K562 (cell line): Measurements from ENCODE around the gene PARP1. TPM values are rescaled to one million over a fixed set of nuclear protein-coding genes. Genes with fewer than 3 reads are reported as not detected.

Source experiments
- JUN ChIP-seq, 2 experiments: sonication (generic) in 1 of 2; formaldehyde crosslinking in 1 of 2; IDR thresholded peaks; 2 replicates each; pipeline versions ENCODE4 v1.6.1 to v1.8.0; 2012 to 2022; ENCODE audit warnings: borderline replicate concordance in 2 of 2, mild to moderate bottlenecking in 2 of 2, improper control_type of control experiment in 1 of 2, low read depth in 1 of 2, low read length in 1 of 2, missing genetic modification reagents in 1 of 2
- MBD2 ChIP-seq: sonication (generic); IDR thresholded peaks from 2 replicates; pipeline ENCODE4 v1.6.1; 2016; ENCODE audit warnings: low read depth, borderline replicate concordance
- RAD51 ChIP-seq: fragments of 450-650 bp; IDR thresholded peaks from 2 replicates; pipeline ENCODE4 v1.7.1; 2016; ENCODE audit warnings: low read depth, mild to moderate bottlenecking, borderline replicate concordance
- RB1 ChIP-seq: fragments of 450-650 bp; IDR thresholded peaks from 2 replicates; pipeline ENCODE4 v1.6.1; 2017; ENCODE audit warnings: low read depth, mild to moderate bottlenecking
- RBM22 ChIP-seq: fragments of 200-400 bp; formaldehyde crosslinking; IDR thresholded peaks from 2 replicates; pipeline ENCODE4 v1.6.1; 2018; ENCODE audit warnings: low read length, low read depth; ENCODE audit not compliant: poor library complexity, severe bottlenecking
- STAT5B ChIP-seq: fragments of 250-450 bp; sonication (Bioruptor Pico); IDR thresholded peaks from 2 replicates; pipeline ENCODE4 v1.8.0; 2021; ENCODE audit warnings: mild to moderate bottlenecking, inconsistent platforms
- ZNF133 ChIP-seq: fragments of 250-450 bp; sonication (Bioruptor Pico); IDR thresholded peaks from 2 replicates; pipeline ENCODE4 v1.4.0; 2020; ENCODE audit warnings: mild to moderate bottlenecking
- ZNF551 ChIP-seq: fragments of 250-450 bp; sonication (Bioruptor Pico); IDR thresholded peaks from 2 replicates; pipeline ENCODE4 v1.5.0; 2021; ENCODE audit warnings: mild to moderate bottlenecking, moderate library complexity
- ZNF830 ChIP-seq: fragments of 250-450 bp; sonication (Bioruptor Pico); IDR thresholded peaks from 2 replicates; pipeline ENCODE4 v1.5.0; 2021; ENCODE audit warnings: mild to moderate bottlenecking
- polyA plus RNA-seq, 8 experiments: library from polyadenylated mRNA; depleted of rRNA in 4 of 8; stranded (reverse) in 5 of 8; unstranded in 3 of 8; fragments of >200 nt; fragmentation: Nextera tagmentation in 2 of 8; fragmentation: Illumina TruSeq in 1 of 8; extraction: Ambion mirVana in 2 of 8; extraction: Trizol in 1 of 8; gene quantifications; 2 replicates each; pipeline versions ENCODE4 v1.2.1 to v1.2.3, GENCODE V29; 2011 to 2014; ENCODE audit warnings: inconsistent platforms in 1 of 8, missing spikeins in 1 of 8
- total RNA-seq, 7 experiments: library from RNA; depleted of rRNA in 6 of 7; stranded (reverse); fragments of >200 nt in 6 of 7; fragmentation: Illumina TruSeq in 2 of 7; extraction: Trizol in 2 of 7; gene quantifications; 2 replicates each; pipeline versions ENCODE4 v1.2.1 to v1.2.3, GENCODE V29; 2011 to 2021; ENCODE audit warnings: low replicate concordance in 1 of 7
- TF ChIP-seq, protein P1 (sequence below), 2 experiments: IDR thresholded peaks; 2 replicates each; pipeline ENCODE4 v1.6.1; 2012; ENCODE audit warnings: improper control_type of control experiment in 2 of 2, low read depth in 2 of 2, low read length in 2 of 2, borderline replicate concordance in 1 of 2
- TF ChIP-seq, protein P2 (sequence below), 3 experiments: fragments of 200-800 bp in 1 of 3; fragments of 250-450 bp in 1 of 3; fragments of 450-650 bp in 1 of 3; sonication (Bioruptor Pico) in 1 of 3; sonication (Bioruptor generic) in 1 of 3; formaldehyde crosslinking in 1 of 3; IDR thresholded peaks; 2 replicates each; pipeline versions ENCODE4 v1.6.1 to v1.8.0; 2016 to 2022; ENCODE audit warnings: mild to moderate bottlenecking in 2 of 3, missing genetic modification characterization in 2 of 3, missing compliant biosample characterization in 1 of 3, moderate library complexity in 1 of 3
- TF ChIP-seq, protein P3 (sequence below): fragments of 200-800 bp; sonication (Bioruptor generic); IDR thresholded peaks from 2 replicates; pipeline ENCODE4 v1.6.1; 2017; ENCODE audit warnings: missing genetic modification characterization, missing compliant biosample characterization
- TF ChIP-seq, protein P4 (sequence below): fragments of 450-650 bp; IDR thresholded peaks from 2 replicates; pipeline ENCODE4 v1.7.1; 2018; ENCODE audit warnings: mild to moderate bottlenecking, low read depth; ENCODE audit not compliant: partially characterized antibody

PARP1 gene
- total and polyA plus RNA-seq, 9 of the 15 experiments (the other 6 are each of a cell fraction or from before 2014, with no cell fraction given), result 121 to 306 (median 250) TPM

DNA sequence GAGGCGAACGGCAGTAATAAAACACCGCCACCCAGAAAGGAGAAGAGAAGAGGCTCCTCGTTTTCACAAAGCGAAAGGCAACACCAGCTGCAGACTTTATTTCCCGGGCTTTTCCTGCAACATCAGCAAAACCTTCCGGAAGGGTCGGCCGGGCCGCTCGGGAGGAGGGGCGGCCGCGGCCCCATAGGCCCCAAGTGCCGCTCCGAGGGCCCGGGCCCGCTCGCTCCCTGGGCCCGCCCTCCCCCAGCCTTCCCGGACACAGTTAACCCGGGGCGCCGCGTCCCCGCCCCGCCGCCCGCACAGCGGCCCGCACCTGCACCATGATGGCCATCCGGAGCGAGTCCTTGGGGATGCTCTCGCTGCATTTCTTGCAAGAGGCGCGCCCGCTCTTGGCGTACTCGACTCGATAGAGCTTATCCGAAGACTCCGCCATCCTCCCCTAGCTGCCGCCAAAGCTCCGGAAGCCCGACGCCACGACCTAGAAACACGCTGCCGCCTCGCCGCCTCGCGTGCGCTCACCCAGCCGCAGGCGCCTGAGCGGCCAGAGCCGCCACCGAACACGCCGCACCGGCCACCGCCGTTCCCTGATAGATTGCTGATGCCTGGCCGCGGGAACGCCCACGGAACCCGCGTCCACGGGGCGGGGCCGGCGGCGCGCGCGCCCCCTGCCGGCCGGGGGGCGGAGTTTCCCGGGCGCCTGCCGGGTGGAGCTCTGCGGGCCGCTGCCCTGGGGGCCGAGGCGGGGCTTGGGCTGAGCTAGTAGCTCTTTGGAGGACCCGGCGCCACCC is at the start of gene PARP1 (continued):
- TF ChIP-seq RAD51, result peak; percentile 3; the same call in 1 of the 2 replicates
- peak; percentile 61 for TF ChIP-seq RBM22
- no peak for TF ChIP-seq ZNF830 (CRISPR knock-in tag)
- TF ChIP-seq, protein P1, sequence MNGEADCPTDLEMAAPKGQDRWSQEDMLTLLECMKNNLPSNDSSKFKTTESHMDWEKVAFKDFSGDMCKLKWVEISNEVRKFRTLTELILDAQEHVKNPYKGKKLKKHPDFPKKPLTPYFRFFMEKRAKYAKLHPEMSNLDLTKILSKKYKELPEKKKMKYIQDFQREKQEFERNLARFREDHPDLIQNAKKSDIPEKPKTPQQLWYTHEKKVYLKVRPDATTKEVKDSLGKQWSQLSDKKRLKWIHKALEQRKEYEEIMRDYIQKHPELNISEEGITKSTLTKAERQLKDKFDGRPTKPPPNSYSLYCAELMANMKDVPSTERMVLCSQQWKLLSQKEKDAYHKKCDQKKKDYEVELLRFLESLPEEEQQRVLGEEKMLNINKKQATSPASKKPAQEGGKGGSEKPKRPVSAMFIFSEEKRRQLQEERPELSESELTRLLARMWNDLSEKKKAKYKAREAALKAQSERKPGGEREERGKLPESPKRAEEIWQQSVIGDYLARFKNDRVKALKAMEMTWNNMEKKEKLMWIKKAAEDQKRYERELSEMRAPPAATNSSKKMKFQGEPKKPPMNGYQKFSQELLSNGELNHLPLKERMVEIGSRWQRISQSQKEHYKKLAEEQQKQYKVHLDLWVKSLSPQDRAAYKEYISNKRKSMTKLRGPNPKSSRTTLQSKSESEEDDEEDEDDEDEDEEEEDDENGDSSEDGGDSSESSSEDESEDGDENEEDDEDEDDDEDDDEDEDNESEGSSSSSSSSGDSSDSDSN (IDR thresholded peaks at IDR 0.05; ENCODE audit: borderline replicate concordance in 1 of 2, low read depth in 2 of 2, low read length in 2 of 2), result peak in 1 of 2 experiments; percentile 76; a peak in 1 of 4 replicates
- peak; percentile 99 for TF ChIP-seq RB1
- TF ChIP-seq ZNF551 (CRISPR knock-in tag), result no peak
- TF ChIP-seq JUN (IDR thresholded peaks at IDR 0.05; ENCODE audit: borderline replicate concordance, low read depth, low read length), result peak; percentile 47; the same call in 1 of the 2 replicates
- TF ChIP-seq JUN (CRISPR knock-in tag; IDR thresholded peaks at IDR 0.05; ENCODE audit: borderline replicate concordance), result no peak
- TF ChIP-seq, protein P2, sequence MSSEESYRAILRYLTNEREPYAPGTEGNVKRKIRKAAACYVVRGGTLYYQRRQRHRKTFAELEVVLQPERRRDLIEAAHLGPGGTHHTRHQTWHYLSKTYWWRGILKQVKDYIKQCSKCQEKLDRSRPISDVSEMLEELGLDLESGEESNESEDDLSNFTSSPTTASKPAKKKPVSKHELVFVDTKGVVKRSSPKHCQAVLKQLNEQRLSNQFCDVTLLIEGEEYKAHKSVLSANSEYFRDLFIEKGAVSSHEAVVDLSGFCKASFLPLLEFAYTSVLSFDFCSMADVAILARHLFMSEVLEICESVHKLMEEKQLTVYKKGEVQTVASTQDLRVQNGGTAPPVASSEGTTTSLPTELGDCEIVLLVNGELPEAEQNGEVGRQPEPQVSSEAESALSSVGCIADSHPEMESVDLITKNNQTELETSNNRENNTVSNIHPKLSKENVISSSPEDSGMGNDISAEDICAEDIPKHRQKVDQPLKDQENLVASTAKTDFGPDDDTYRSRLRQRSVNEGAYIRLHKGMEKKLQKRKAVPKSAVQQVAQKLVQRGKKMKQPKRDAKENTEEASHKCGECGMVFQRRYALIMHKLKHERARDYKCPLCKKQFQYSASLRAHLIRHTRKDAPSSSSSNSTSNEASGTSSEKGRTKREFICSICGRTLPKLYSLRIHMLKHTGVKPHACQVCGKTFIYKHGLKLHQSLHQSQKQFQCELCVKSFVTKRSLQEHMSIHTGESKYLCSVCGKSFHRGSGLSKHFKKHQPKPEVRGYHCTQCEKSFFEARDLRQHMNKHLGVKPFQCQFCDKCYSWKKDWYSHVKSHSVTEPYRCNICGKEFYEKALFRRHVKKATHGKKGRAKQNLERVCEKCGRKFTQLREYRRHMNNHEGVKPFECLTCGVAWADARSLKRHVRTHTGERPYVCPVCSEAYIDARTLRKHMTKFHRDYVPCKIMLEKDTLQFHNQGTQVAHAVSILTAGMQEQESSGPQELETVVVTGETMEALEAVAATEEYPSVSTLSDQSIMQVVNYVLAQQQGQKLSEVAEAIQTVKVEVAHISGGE (CRISPR knock-in tag; IDR thresholded peaks at IDR 0.05), result no peak; a peak in 1 of 6 replicates
- peak; percentile 49; the same call in 1 of the 2 replicates for TF ChIP-seq MBD2
- TF ChIP-seq, protein P3, sequence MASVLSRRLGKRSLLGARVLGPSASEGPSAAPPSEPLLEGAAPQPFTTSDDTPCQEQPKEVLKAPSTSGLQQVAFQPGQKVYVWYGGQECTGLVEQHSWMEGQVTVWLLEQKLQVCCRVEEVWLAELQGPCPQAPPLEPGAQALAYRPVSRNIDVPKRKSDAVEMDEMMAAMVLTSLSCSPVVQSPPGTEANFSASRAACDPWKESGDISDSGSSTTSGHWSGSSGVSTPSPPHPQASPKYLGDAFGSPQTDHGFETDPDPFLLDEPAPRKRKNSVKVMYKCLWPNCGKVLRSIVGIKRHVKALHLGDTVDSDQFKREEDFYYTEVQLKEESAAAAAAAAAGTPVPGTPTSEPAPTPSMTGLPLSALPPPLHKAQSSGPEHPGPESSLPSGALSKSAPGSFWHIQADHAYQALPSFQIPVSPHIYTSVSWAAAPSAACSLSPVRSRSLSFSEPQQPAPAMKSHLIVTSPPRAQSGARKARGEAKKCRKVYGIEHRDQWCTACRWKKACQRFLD, result peak; percentile 83
- peak; percentile 6; the same call in 1 of the 2 replicates for TF ChIP-seq ZNF133 (CRISPR knock-in tag)
- no peak for TF ChIP-seq STAT5B (CRISPR knock-in tag)
- TF ChIP-seq, protein P4, sequence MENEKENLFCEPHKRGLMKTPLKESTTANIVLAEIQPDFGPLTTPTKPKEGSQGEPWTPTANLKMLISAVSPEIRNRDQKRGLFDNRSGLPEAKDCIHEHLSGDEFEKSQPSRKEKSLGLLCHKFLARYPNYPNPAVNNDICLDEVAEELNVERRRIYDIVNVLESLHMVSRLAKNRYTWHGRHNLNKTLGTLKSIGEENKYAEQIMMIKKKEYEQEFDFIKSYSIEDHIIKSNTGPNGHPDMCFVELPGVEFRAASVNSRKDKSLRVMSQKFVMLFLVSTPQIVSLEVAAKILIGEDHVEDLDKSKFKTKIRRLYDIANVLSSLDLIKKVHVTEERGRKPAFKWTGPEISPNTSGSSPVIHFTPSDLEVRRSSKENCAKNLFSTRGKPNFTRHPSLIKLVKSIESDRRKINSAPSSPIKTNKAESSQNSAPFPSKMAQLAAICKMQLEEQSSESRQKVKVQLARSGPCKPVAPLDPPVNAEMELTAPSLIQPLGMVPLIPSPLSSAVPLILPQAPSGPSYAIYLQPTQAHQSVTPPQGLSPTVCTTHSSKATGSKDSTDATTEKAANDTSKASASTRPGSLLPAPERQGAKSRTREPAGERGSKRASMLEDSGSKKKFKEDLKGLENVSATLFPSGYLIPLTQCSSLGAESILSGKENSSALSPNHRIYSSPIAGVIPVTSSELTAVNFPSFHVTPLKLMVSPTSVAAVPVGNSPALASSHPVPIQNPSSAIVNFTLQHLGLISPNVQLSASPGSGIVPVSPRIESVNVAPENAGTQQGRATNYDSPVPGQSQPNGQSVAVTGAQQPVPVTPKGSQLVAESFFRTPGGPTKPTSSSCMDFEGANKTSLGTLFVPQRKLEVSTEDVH, result peak; percentile 98
